ENCODE measurements around the gene NPTXR.
"Not testable (repeated sequence)": the region's sequence is repeated elsewhere in the genome, so short reads cannot be mapped to it uniquely, and the experiment has no call there.

The NPTXR gene

DNA sequence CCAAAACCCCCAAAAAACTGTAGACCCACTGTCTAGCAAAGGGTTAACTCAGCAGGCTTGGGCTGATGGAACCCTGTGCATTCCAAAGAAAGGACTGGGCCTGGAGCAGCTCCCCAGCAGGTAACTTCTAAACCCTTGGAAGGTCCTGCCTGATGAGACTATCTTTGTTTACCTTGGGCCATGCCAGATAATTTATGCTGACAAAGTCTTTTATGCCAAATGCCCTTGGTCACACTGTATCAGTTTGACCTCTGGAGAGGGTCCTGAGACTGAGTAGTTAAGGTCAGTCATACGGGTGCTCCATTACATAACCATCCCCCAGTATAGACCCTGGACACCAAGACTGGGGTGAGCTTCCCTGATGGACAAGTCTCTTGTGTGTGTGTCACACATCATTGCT lies 28.0 kb downstream of the NPTXR start:
- no peak for FAIRE-seq

DNA sequence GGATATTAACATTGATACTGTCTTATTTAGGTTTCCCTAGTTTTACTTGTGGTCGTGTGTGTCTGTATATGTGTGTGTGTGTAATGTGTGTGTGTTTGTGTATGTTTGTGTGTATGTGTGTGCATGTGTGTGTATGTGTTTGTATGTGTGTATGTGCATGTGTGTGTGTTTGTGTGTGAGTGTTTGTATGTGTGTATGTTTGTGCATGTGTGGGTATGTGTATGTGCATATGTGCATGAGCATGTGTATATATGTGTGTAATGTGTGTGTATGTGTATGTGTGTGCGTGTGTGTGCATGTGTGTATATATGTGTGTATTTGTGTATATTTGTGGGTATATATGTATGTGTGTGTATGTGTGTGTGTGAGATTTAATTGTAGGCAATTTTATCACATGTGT lies 32.6 kb downstream of the NPTXR start:
- TF ChIP-seq, protein P1, sequence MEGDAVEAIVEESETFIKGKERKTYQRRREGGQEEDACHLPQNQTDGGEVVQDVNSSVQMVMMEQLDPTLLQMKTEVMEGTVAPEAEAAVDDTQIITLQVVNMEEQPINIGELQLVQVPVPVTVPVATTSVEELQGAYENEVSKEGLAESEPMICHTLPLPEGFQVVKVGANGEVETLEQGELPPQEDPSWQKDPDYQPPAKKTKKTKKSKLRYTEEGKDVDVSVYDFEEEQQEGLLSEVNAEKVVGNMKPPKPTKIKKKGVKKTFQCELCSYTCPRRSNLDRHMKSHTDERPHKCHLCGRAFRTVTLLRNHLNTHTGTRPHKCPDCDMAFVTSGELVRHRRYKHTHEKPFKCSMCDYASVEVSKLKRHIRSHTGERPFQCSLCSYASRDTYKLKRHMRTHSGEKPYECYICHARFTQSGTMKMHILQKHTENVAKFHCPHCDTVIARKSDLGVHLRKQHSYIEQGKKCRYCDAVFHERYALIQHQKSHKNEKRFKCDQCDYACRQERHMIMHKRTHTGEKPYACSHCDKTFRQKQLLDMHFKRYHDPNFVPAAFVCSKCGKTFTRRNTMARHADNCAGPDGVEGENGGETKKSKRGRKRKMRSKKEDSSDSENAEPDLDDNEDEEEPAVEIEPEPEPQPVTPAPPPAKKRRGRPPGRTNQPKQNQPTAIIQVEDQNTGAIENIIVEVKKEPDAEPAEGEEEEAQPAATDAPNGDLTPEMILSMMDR (IDR thresholded peaks at IDR 0.05; ENCODE audit: insufficient read depth, missing control alignments), result no peak
- no peak for FAIRE-seq
- DNase-seq (ENCODE audit: insufficient read length, low spot score), result no peak

More for the DNA sequence above, 28.0 kb downstream of the NPTXR start:
- DNase-seq (ENCODE audit: insufficient read length, low spot score), result no peak
- TF ChIP-seq, protein P1 (IDR thresholded peaks at IDR 0.05; ENCODE audit: insufficient read depth, missing control alignments), result no peak

DNA sequence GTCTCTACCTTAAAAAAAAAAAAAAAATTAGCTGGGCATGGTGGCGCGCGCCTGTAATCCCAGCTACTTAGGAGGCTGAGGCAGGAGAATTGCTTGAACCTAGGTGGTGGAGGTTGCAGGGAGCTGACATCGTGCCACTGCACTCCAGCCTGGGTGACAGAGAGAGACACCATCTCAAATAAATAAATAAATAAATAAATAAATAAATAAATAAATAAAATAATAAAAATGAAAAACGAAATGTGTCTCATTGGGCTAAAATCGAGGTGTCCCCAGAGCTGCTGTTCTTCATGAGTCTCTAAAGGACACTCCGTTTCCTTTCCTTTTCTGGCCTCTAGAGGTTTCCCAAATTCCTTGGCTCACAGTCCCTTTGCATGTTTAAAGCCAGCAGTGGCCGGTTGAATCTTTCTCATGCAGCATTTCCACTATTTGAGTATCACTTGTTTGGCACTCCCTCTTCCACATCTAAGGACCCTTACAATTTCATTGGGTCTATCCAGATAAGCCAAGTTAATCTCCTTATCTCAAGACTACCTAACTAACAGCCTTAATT lies 38.7 kb downstream of the NPTXR start:
- not testable (repeated sequence) for FAIRE-seq; DNase-seq (ENCODE audit: insufficient read length, low spot score)

DNA sequence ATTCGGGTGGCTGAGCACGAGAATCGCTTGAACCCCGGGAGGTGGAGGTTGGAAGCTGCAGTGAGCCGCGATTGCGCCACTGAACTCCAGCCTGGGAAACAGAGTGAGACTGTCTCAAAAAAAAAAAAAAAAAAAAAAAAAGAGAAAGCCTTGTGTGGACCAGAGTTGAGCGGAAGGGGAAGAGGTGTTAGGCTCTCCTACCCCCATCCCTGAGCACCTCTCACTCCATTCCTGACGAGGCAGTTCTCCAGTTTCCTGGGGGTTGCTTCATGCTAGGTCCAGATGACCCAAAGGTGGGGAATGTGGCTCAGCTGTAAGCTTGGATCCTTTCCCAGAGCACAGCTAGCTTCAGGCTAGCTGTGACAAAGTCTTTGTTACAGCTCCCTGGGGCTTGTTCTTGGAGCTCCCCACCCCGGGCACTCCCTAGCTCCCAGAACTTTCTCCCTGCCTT lies 41.1 kb downstream of the NPTXR start:
- FAIRE-seq (no peak), DNase-seq (ENCODE audit: insufficient read length, low spot score) (no peak)
- TF ChIP-seq, protein P1 (IDR thresholded peaks at IDR 0.05; ENCODE audit: insufficient read depth, missing control alignments), result no peak

DNA sequence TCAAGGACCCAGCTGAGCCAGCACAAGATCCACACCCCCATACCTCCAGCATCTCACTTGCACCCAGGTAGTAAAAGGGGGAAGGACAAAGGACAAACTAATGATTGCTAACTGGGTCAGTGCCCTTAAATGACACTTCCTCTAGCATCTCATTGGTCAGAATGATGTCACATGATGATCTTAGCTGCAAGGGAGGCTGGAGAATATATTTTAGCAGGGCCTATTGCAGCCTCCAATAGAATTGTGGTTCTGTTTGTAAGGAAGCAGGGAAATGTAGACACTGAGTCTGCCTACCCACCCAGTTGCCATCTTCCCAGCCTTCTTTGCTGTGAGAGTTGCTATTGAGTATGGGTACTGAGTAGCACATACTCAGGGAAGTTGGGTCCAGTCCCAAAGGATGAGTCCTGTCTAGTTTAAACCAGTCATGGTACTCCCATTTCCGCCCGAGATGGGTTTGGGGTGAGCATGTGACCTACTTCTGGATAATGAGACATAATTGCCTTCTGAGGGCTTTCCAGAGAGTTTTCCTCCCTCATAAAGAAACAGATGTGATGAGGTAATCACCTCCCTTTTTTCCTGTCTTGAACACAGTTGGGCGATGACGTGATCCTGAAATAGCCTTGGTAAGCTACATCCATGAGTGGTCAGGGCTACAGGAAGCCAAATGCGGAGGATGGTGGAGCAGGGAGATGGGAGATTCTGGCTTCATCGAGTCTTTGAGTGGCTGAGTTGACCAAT lies 44.4 kb downstream of the NPTXR start:
- FAIRE-seq, result no peak
- DNase-seq (ENCODE audit: insufficient read length, low spot score), result no peak
- TF ChIP-seq, protein P1 (IDR thresholded peaks at IDR 0.05; ENCODE audit: insufficient read depth, missing control alignments), result no peak

DNA sequence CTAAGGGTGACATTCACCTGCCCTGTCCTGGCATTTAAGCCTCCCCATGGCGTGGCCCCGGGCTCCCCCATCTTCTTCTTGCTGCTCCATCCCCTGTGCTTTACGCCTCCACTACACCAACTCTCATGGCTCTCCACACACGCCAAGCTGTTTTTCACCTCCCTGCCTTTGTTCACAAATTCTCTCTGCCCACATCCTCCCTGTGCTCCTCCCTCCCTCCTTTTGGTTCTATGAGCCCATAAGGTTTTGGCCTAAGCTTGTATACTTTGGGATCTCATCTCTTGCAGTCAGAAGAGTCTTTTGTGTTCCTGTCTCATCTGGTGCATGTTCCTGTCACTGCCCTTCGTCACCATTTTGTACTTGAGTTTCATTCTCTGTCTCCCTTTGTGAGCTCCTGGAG lies 45.3 kb downstream of the NPTXR start:
- DNase-seq (ENCODE audit: insufficient read length, low spot score) (no peak), FAIRE-seq (no peak)
- TF ChIP-seq, protein P1 (IDR thresholded peaks at IDR 0.05; ENCODE audit: insufficient read depth, missing control alignments), result no peak

DNA sequence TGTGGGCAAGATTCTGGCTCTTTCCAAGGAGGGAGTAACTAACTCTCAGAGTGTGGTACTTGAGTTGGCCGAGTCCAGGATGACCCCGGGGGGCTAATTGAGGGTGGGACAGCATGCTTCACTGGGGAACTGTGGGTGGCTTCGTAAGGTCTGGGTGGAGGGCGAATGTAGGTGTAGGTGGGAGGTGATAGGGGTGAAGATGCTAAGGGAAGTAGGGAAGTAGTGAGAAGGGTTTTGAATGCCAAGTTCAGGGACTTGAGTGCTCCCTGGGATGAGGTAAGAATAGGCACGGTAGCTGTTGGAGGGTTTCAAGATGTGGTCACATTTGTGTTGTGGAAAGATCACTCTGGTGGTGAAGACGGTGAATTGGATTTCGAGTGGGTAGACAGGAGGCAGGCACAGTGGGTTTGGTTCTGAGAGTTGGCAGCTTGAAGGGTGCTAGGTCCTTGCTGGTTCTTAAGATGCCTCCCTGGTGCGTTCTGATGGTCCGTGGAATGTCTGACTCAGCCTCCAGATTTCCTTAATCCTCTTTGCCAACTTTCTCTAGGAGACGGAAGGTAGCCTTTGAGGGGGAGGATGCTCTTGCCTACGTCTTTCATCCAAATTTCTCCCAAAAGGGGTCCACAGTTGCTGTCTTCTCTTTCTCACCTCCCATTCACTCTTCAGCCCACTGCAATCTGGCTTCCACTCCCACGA lies 47.4 kb downstream of the NPTXR start:
- DNase-seq (ENCODE audit: insufficient read length, low spot score) (no peak), FAIRE-seq (no peak)
- TF ChIP-seq, protein P1 (IDR thresholded peaks at IDR 0.05; ENCODE audit: insufficient read depth, missing control alignments), result no peak
